ENCODE results near the gene FBXW11. TPM values are rescaled to one million over a fixed set of nuclear protein-coding genes. Genes with fewer than 3 reads are reported as not detected.
"Not testable (repeated sequence)": the region's sequence is repeated elsewhere in the genome, so short reads cannot be mapped to it uniquely, and the experiment has no call there.

The FBXW11 gene
- total RNA-seq, 1 experiment from 2014 or later = 85.3 TPM

GRCh38 chr5:171920765-171921391 is 85.6 kb downstream of the FBXW11 start:
- H3K79me2 ChIP-seq (ENCODE audit: insufficient read depth, low read length) = peaks cover 45% of the 10 kb centered on the region; the same call in 1 of the 2 replicates
- no peak for TF ChIP-seq CTCF (conservative IDR thresholded peaks at IDR 0.05)

GRCh38 chr5:171915700-171916099 is 90.7 kb downstream of the FBXW11 start:
- H2AK5ac ChIP-seq (ENCODE audit: insufficient read length, low read length); H4K8ac ChIP-seq (replicated peaks; ENCODE audit: insufficient read length, low read depth, low read length); H2BK20ac ChIP-seq (ENCODE audit: low read depth, low read length, poor library complexity, severe bottlenecking); H4K20me1 ChIP-seq (ENCODE audit: control insufficient read depth, insufficient read depth, insufficient read length); H3K4me2 ChIP-seq (ENCODE audit: insufficient read depth, insufficient read length, low read length); H3K4ac ChIP-seq (ENCODE audit: low read depth, low read length); H3K23ac ChIP-seq (ENCODE audit: insufficient read length, low read depth, low read length); H3K23me2 ChIP-seq (ENCODE audit: insufficient read length, low read depth, low read length, poor library complexity, severe bottlenecking); H2BK5ac ChIP-seq (ENCODE audit: insufficient read length, low read length); H2BK15ac ChIP-seq (ENCODE audit: low read depth, low read length); H3K56ac ChIP-seq (ENCODE audit: insufficient read length, low read depth, low read length); H3K27me3 Mint-ChIP-seq (ENCODE audit: low read depth); H3K27me3 ChIP-seq (ENCODE audit: insufficient read depth, low read length); H4K91ac ChIP-seq (ENCODE audit: insufficient read length, low read depth, low read length); H3K14ac ChIP-seq (ENCODE audit: insufficient read depth, low read length); H2AFZ ChIP-seq (ENCODE audit: low read length); H3K9me3 ChIP-seq (ENCODE audit: control insufficient read depth, low read depth, low read length); H2BK120ac ChIP-seq (ENCODE audit: low read depth, low read length, poor library complexity, severe bottlenecking); H3K4me3 Mint-ChIP-seq; DNase-seq; H3K27ac ChIP-seq (ENCODE audit: insufficient read length, low read depth, low read length); H3K9ac ChIP-seq (ENCODE audit: extremely low read depth, insufficient read length, low read length); H3K9me3 Mint-ChIP-seq; H2BK12ac ChIP-seq (ENCODE audit: insufficient read length, low read depth, low read length); H3K36me3 Mint-ChIP-seq (ENCODE audit: insufficient read depth in 1 of 3, low read depth in 3 of 3); H4K5ac ChIP-seq (ENCODE audit: insufficient read length, low read depth, low read length); H3K18ac ChIP-seq (ENCODE audit: insufficient read length, low read depth, low read length); H3T11ph ChIP-seq (ENCODE audit: low read length): not testable (repeated sequence)
- H3K79me1 ChIP-seq (ENCODE audit: insufficient read depth, low read depth, low read length, poor library complexity, severe bottlenecking) = peaks cover 13% of the 10 kb centered on the region
- H3K27ac Mint-ChIP-seq = peak overlapping the region in 1 of 3 experiments; percentile 80; a peak in 1 of 7 replicates
- peaks cover 31% of the 10 kb centered on the region; the same call in 1 of the 2 replicates for H3K79me2 ChIP-seq (ENCODE audit: insufficient read depth, low read length)
- peaks cover 58 to 74% of the 10 kb centered on the region in 2 experiments for H3K4me1 Mint-ChIP-seq
- WGBS (ENCODE audit: extremely low coverage, insufficient read length, low lambda C conversion rate) = no CpG with 5 or more reads among the region's 4 CpGs
- peaks cover 11% of the 10 kb centered on the region for H3K4me1 ChIP-seq (ENCODE audit: insufficient read depth, low read length)

More at GRCh38 chr5:171920765-171921391, 85.6 kb downstream of the FBXW11 start:
- no peak overlapping the region for H2AK5ac ChIP-seq (ENCODE audit: insufficient read length, low read length)
- Mint-ChIP-seq H3K27me3 (ENCODE audit: low read depth) (no peaks in the 10 kb centered on the region), H3K4me3 (no peak overlapping the region), H3K9me3 (peaks cover 6 to 8% of the 10 kb centered on the region in 2 experiments; a peak in 4 of 5 replicates), H3K36me3 (ENCODE audit: insufficient read depth in 1 of 3, low read depth in 3 of 3) (peaks cover 8 to 21% (median 18%) of the 10 kb centered on the region in 3 experiments), H3K27ac (peak overlapping the region in 1 of 3 experiments; percentile 81; a peak in 3 of 7 replicates), H3K4me1 (peaks cover 45 to 60% of the 10 kb centered on the region in 2 experiments)
- no peak overlapping the region for H2BK120ac ChIP-seq (ENCODE audit: low read depth, low read length, poor library complexity, severe bottlenecking)
- no peak overlapping the region for H3K14ac ChIP-seq (ENCODE audit: insufficient read depth, low read length)
- no peak overlapping the region for H4K5ac ChIP-seq (ENCODE audit: insufficient read length, low read depth, low read length)
- no peak overlapping the region for H2AFZ ChIP-seq (ENCODE audit: low read length)
- no peak overlapping the region for H3K9ac ChIP-seq (ENCODE audit: extremely low read depth, insufficient read length, low read length)
- no peak overlapping the region for H2BK5ac ChIP-seq (ENCODE audit: insufficient read length, low read length)
- no peaks in the 10 kb centered on the region for H3K27me3 ChIP-seq (ENCODE audit: insufficient read depth, low read length)
- H4K20me1 ChIP-seq (ENCODE audit: control insufficient read depth, insufficient read depth, insufficient read length) = no peaks in the 10 kb centered on the region
- H3K4me1 ChIP-seq (ENCODE audit: insufficient read depth, low read length) = peaks cover 3% of the 10 kb centered on the region; the same call in 1 of the 2 replicates
- no peak overlapping the region for H3K4me2 ChIP-seq (ENCODE audit: insufficient read depth, insufficient read length, low read length)
- no peak overlapping the region for H4K8ac ChIP-seq (replicated peaks; ENCODE audit: insufficient read length, low read depth, low read length)
- no peak overlapping the region for H3K56ac ChIP-seq (ENCODE audit: insufficient read length, low read depth, low read length)
- H3K23me2 ChIP-seq (ENCODE audit: insufficient read length, low read depth, low read length, poor library complexity, severe bottlenecking) = no peaks in the 10 kb centered on the region
- no peak overlapping the region for H3K23ac ChIP-seq (ENCODE audit: insufficient read length, low read depth, low read length)
- H2BK12ac ChIP-seq (ENCODE audit: insufficient read length, low read depth, low read length) = no peak overlapping the region
- no peak overlapping the region for H2BK20ac ChIP-seq (ENCODE audit: low read depth, low read length, poor library complexity, severe bottlenecking)
- no peak overlapping the region for H3K4ac ChIP-seq (ENCODE audit: low read depth, low read length)
- peaks cover 9% of the 10 kb centered on the region for H3K79me1 ChIP-seq (ENCODE audit: insufficient read depth, low read depth, low read length, poor library complexity, severe bottlenecking)
- no peak overlapping the region for H4K91ac ChIP-seq (ENCODE audit: insufficient read length, low read depth, low read length)
- WGBS (ENCODE audit: extremely low coverage, insufficient read length, low lambda C conversion rate) = no CpG with 5 or more reads among the region's 6 CpGs
- H3K27ac ChIP-seq (ENCODE audit: insufficient read length, low read depth, low read length) = no peak overlapping the region
- H2BK15ac ChIP-seq (ENCODE audit: low read depth, low read length) = no peak overlapping the region
- H3T11ph ChIP-seq (ENCODE audit: low read length) = no peak overlapping the region
- DNase-seq = no peak
- H3K9me3 ChIP-seq (ENCODE audit: control insufficient read depth, low read depth, low read length) = no peaks in the 10 kb centered on the region
- no peak overlapping the region for H3K18ac ChIP-seq (ENCODE audit: insufficient read length, low read depth, low read length)
